ENCODE results near the gene EOLA2.
"Not testable (repeated sequence)": the region's sequence is repeated elsewhere in the genome, so short reads cannot be mapped to it uniquely, and the experiment has no call there.

Gene EOLA2

GRCh38 chrX:149938427-149938880 lies at the start of gene EOLA2:
Gene EOLA2, minus strand, starts transcription at chrX:149938491. Its CDS starts 4,617 bp downstream, at chrX:149933874.
- peak within 1 kb of the TSS; percentile 83 for H3K4me3 Mint-ChIP-seq
- peak; percentile 91 for DNase-seq
- no peaks in the 10 kb centered on the region for H3K9me3 Mint-ChIP-seq
- peak within 1 kb of the TSS; percentile 97 for H3K27ac Mint-ChIP-seq
- H3K27me3 Mint-ChIP-seq = no peaks in the 10 kb centered on the region
- peaks cover 11% of the 10 kb centered on the region for H3K4me1 Mint-ChIP-seq (ENCODE audit: low read depth)
- H3K36me3 Mint-ChIP-seq (ENCODE audit: low read depth) = peaks cover 12% of the 10 kb centered on the region

GRCh38 chrX:149987613-149988012 lies 49.3 kb upstream of the EOLA2 start:
- DNase-seq = no peak
- Mint-ChIP-seq H3K36me3 (ENCODE audit: low read depth) (no peaks in the 10 kb centered on the region), H3K27ac (no peak overlapping the region), H3K4me3 (no peak overlapping the region), H3K4me1 (ENCODE audit: low read depth) (no peaks in the 10 kb centered on the region), H3K27me3 (peaks cover 8% of the 10 kb centered on the region), H3K9me3 (no peaks in the 10 kb centered on the region)

GRCh38 chrX:149984411-149984810 lies 46.1 kb upstream of the EOLA2 start:
- peaks cover 5% of the 10 kb centered on the region for H3K27me3 Mint-ChIP-seq
- H3K4me1 Mint-ChIP-seq (ENCODE audit: low read depth) = no peaks in the 10 kb centered on the region
- no peak overlapping the region for H3K4me3 Mint-ChIP-seq
- no peaks in the 10 kb centered on the region for H3K9me3 Mint-ChIP-seq
- no peak overlapping the region for H3K27ac Mint-ChIP-seq
- no peaks in the 10 kb centered on the region for H3K36me3 Mint-ChIP-seq (ENCODE audit: low read depth)
- no peak for DNase-seq

GRCh38 chrX:149982310-149982709 lies 44.0 kb upstream of the EOLA2 start:
- no peaks in the 10 kb centered on the region for H3K4me1 Mint-ChIP-seq (ENCODE audit: low read depth)
- no peak overlapping the region for H3K27ac Mint-ChIP-seq
- peaks cover 5% of the 10 kb centered on the region for H3K27me3 Mint-ChIP-seq
- no peak for DNase-seq
- H3K9me3 Mint-ChIP-seq = no peaks in the 10 kb centered on the region
- no peak overlapping the region for H3K4me3 Mint-ChIP-seq
- no peaks in the 10 kb centered on the region for H3K36me3 Mint-ChIP-seq (ENCODE audit: low read depth)

GRCh38 chrX:149979126-149979644 lies 40.9 kb upstream of the EOLA2 start:
- H3K4me1 Mint-ChIP-seq (ENCODE audit: low read depth) = no peaks in the 10 kb centered on the region
- H3K4me3 Mint-ChIP-seq = no peak overlapping the region
- DNase-seq = no peak
- no peak overlapping the region for H3K27ac Mint-ChIP-seq
- H3K9me3 Mint-ChIP-seq = no peaks in the 10 kb centered on the region
- H3K36me3 Mint-ChIP-seq (ENCODE audit: low read depth) = no peaks in the 10 kb centered on the region
- H3K27me3 Mint-ChIP-seq = peaks cover 2% of the 10 kb centered on the region

- Mint-ChIP-seq H3K4me1 (ENCODE audit: low read depth) (peaks cover 5% of the 10 kb centered on the region), H3K27ac (no peak overlapping the region), H3K36me3 (ENCODE audit: low read depth) (peaks cover 14% of the 10 kb centered on the region), H3K27me3 (peaks cover 11% of the 10 kb centered on the region), H3K4me3 (no peak overlapping the region), H3K9me3 (no peaks in the 10 kb centered on the region)
- DNase-seq = no peak
Measured at GRCh38 chrX:149962859-149963757, 24.8 kb upstream of the EOLA2 start.

- no peaks in the 10 kb centered on the region for H3K4me1 Mint-ChIP-seq (ENCODE audit: low read depth)
Measured at GRCh38 chrX:149962010-149962409, 23.7 kb upstream of the EOLA2 start.

GRCh38 chrX:149961572-149961971 lies 23.3 kb upstream of the EOLA2 start:
- no peaks in the 10 kb centered on the region for H3K4me1 Mint-ChIP-seq (ENCODE audit: low read depth)
- H3K4me3 Mint-ChIP-seq = no peak overlapping the region
- peaks cover 10% of the 10 kb centered on the region for H3K27me3 Mint-ChIP-seq
- DNase-seq = no peak
- no peak overlapping the region for H3K27ac Mint-ChIP-seq
- peaks cover 19% of the 10 kb centered on the region for H3K36me3 Mint-ChIP-seq (ENCODE audit: low read depth)
- H3K9me3 Mint-ChIP-seq = no peaks in the 10 kb centered on the region

More at GRCh38 chrX:149962010-149962409, 23.7 kb upstream of the EOLA2 start:
- no peak for DNase-seq
- Mint-ChIP-seq H3K9me3 (no peaks in the 10 kb centered on the region), H3K4me3 (no peak overlapping the region), H3K36me3 (ENCODE audit: low read depth) (peaks cover 18% of the 10 kb centered on the region), H3K27ac (no peak overlapping the region), H3K27me3 (peaks cover 10% of the 10 kb centered on the region)

GRCh38 chrX:149950681-149951080 lies 12.4 kb upstream of the EOLA2 start:
- Mint-ChIP-seq H3K36me3 (ENCODE audit: low read depth) (peaks cover 28% of the 10 kb centered on the region), H3K4me1 (ENCODE audit: low read depth) (peaks cover 2% of the 10 kb centered on the region), H3K27ac (no peak overlapping the region), H3K9me3 (no peaks in the 10 kb centered on the region), H3K27me3 (peaks cover 7% of the 10 kb centered on the region), H3K4me3 (no peak overlapping the region)
- no peak for DNase-seq

GRCh38 chrX:149949743-149950436 lies 11.6 kb upstream of the EOLA2 start:
- Mint-ChIP-seq H3K4me1 (ENCODE audit: low read depth) (no peaks in the 10 kb centered on the region), H3K9me3 (no peaks in the 10 kb centered on the region), H3K4me3 (no peak overlapping the region), H3K27ac (no peak overlapping the region), H3K27me3 (peaks cover 7% of the 10 kb centered on the region), H3K36me3 (ENCODE audit: low read depth) (peaks cover 28% of the 10 kb centered on the region)
- no peak for DNase-seq

- Mint-ChIP-seq H3K9me3 (no peaks in the 10 kb centered on the region), H3K4me3 (no peak overlapping the region), H3K36me3 (ENCODE audit: low read depth) (peaks cover 24% of the 10 kb centered on the region), H3K4me1 (ENCODE audit: low read depth) (no peaks in the 10 kb centered on the region), H3K27ac (no peak overlapping the region), H3K27me3 (peaks cover 15% of the 10 kb centered on the region)
- no peak for DNase-seq
Measured at GRCh38 chrX:149948016-149948415, 9.7 kb upstream of the EOLA2 start.

- peaks cover 22% of the 10 kb centered on the region for H3K36me3 Mint-ChIP-seq (ENCODE audit: low read depth)
Measured at GRCh38 chrX:149946932-149947331, 8.6 kb upstream of the EOLA2 start.

GRCh38 chrX:149945820-149946219 lies 7.5 kb upstream of the EOLA2 start:
- not testable (repeated sequence) for H3K4me1 Mint-ChIP-seq (ENCODE audit: low read depth); DNase-seq; H3K4me3 Mint-ChIP-seq; H3K9me3 Mint-ChIP-seq; H3K27ac Mint-ChIP-seq
- H3K27me3 Mint-ChIP-seq = peaks cover 15% of the 10 kb centered on the region
- peaks cover 16% of the 10 kb centered on the region for H3K36me3 Mint-ChIP-seq (ENCODE audit: low read depth)

More at GRCh38 chrX:149946932-149947331, 8.6 kb upstream of the EOLA2 start:
- H3K9me3 Mint-ChIP-seq; H3K27ac Mint-ChIP-seq; H3K4me3 Mint-ChIP-seq; DNase-seq; H3K4me1 Mint-ChIP-seq (ENCODE audit: low read depth): not testable (repeated sequence)
- peaks cover 15% of the 10 kb centered on the region for H3K27me3 Mint-ChIP-seq

- not testable (repeated sequence) for DNase-seq; H3K27ac Mint-ChIP-seq; H3K9me3 Mint-ChIP-seq; H3K4me3 Mint-ChIP-seq; H3K4me1 Mint-ChIP-seq (ENCODE audit: low read depth)
- peaks cover 14% of the 10 kb centered on the region for H3K36me3 Mint-ChIP-seq (ENCODE audit: low read depth)
- peaks cover 13% of the 10 kb centered on the region for H3K27me3 Mint-ChIP-seq
Measured at GRCh38 chrX:149945087-149945670, 6.9 kb upstream of the EOLA2 start.
